HepG2 (cell line): Measurements from ENCODE around the gene UBAP2. TPM values are rescaled to one million over a fixed set of nuclear protein-coding genes. Genes with fewer than 3 reads are reported as not detected.

ENCODE experiments used
- BCL6 ChIP-seq: IDR thresholded peaks from 2 replicates; pipeline ENCODE4 v1.6.1; 2016; ENCODE audit warnings: missing genetic modification reagents, missing compliant biosample characterization
- EED ChIP-seq: sonication (generic); formaldehyde crosslinking; IDR thresholded peaks from 2 replicates; pipeline ENCODE4 v1.5.0; 2020; ENCODE audit warnings: mild to moderate bottlenecking, missing genetic modification reagents
- FOXP1 ChIP-seq, 2 experiments: fragments of 450-650 bp in 1 of 2; IDR thresholded peaks; 2 replicates each; pipeline ENCODE4 v1.6.1; 2017 to 2018; ENCODE audit warnings: antibody characterized with exemption in 1 of 2
- GABPA ChIP-seq, 2 experiments: IDR thresholded peaks; 2 replicates each; pipeline ENCODE4 v1.6.1; 2011 to 2016; ENCODE audit warnings: low read depth in 2 of 2, low read length in 1 of 2, missing biosample characterization in 1 of 2, missing genetic modification characterization in 1 of 2
- KLF12 ChIP-seq: sonication (generic); formaldehyde crosslinking; IDR thresholded peaks from 2 replicates; pipeline ENCODE4 v1.4.0; 2020; ENCODE audit warnings: missing genetic modification reagents, borderline replicate concordance
- MLLT10 ChIP-seq: sonication (generic); formaldehyde crosslinking; IDR thresholded peaks from 2 replicates; pipeline ENCODE4 v1.4.0; 2020; ENCODE audit warnings: missing genetic modification reagents
- NFYC ChIP-seq: IDR thresholded peaks from 2 replicates; pipeline ENCODE4 v1.6.1; 2016; ENCODE audit warnings: missing genetic modification reagents, missing compliant biosample characterization
- PAX8 ChIP-seq: sonication (generic); formaldehyde crosslinking; IDR thresholded peaks from 2 replicates; pipeline ENCODE4 v1.8.0; 2022; ENCODE audit warnings: mild to moderate bottlenecking, missing genetic modification reagents, borderline replicate concordance
- SNAPC5 ChIP-seq: sonication (generic); formaldehyde crosslinking; IDR thresholded peaks from 2 replicates; pipeline ENCODE4 v1.8.1; 2023; ENCODE audit warnings: mild to moderate bottlenecking, missing genetic modification reagents, borderline replicate concordance
- TCF7 ChIP-seq: sonication (generic); IDR thresholded peaks from 2 replicates; pipeline ENCODE4 v1.6.1; 2016; ENCODE audit warnings: antibody characterized with exemption, low read depth
- ZNF205 ChIP-seq: IDR thresholded peaks from 2 replicates; pipeline ENCODE4 v1.6.1; 2018; ENCODE audit warnings: missing biosample characterization, missing genetic modification reagents
- ZNF24 ChIP-seq: fragments of 450-650 bp; IDR thresholded peaks from 2 replicates; pipeline ENCODE4 v1.6.1; 2017; ENCODE audit warnings: antibody characterized with exemption, mild to moderate bottlenecking
- ZNF550 ChIP-seq: sonication (generic); formaldehyde crosslinking; IDR thresholded peaks from 2 replicates; pipeline ENCODE4 v1.4.0; 2020; ENCODE audit warnings: mild to moderate bottlenecking, missing genetic modification reagents, borderline replicate concordance
- ZNF569 ChIP-seq: sonication (generic); formaldehyde crosslinking; IDR thresholded peaks from 2 replicates; pipeline ENCODE4 v1.5.0; 2020; ENCODE audit warnings: mild to moderate bottlenecking, missing genetic modification reagents, moderate library complexity, borderline replicate concordance
- ZNF691 ChIP-seq: sonication (generic); formaldehyde crosslinking; IDR thresholded peaks from 2 replicates; pipeline ENCODE4 v1.4.0; 2020; ENCODE audit warnings: missing genetic modification reagents, low read depth, mild to moderate bottlenecking, borderline replicate concordance
- ZNF891 ChIP-seq: sonication (generic); formaldehyde crosslinking; IDR thresholded peaks from 2 replicates; pipeline ENCODE4 v1.5.0; 2020; ENCODE audit warnings: mild to moderate bottlenecking, missing genetic modification reagents
- polyA plus RNA-seq, 8 experiments: library from polyadenylated mRNA; depleted of rRNA in 3 of 8; stranded (reverse) in 7 of 8; unstranded in 1 of 8; fragments of >200 nt; fragmentation: Illumina TruSeq in 4 of 8; extraction: Trizol in 4 of 8; gene quantifications; 2 replicates each; pipeline versions ENCODE4 v1.2.1 to v1.2.3, GENCODE V29; 2011 to 2016; ENCODE audit warnings: low read depth in 4 of 8, missing spikeins in 1 of 8, mixed read lengths in 1 of 8; ENCODE audit not compliant: insufficient read depth in 1 of 8
- total RNA-seq, 5 experiments: library from RNA; depleted of rRNA; stranded (reverse); fragments of >200 nt; fragmentation: Illumina TruSeq; extraction: Trizol; gene quantifications; 2 replicates each; pipeline ENCODE4 v1.2.3, GENCODE V29; 2016; ENCODE audit warnings: low read depth in 1 of 5
- TF ChIP-seq, protein P1 (sequence below): conservative IDR thresholded peaks from 2 replicates; pipeline ENCODE4 v1.6.1; 2018; ENCODE audit warnings: missing genetic modification reagents
- TF ChIP-seq, protein P2 (sequence below): sonication (generic); formaldehyde crosslinking; IDR thresholded peaks from 2 replicates; pipeline ENCODE4 v1.4.0; 2020; ENCODE audit warnings: missing genetic modification reagents
- TF ChIP-seq, protein P3 (sequence below): sonication (generic); formaldehyde crosslinking; IDR thresholded peaks from 2 replicates; pipeline ENCODE4 v1.9.0; 2021; ENCODE audit warnings: missing genetic modification reagents, borderline replicate concordance
- TF ChIP-seq, protein P4 (sequence below): sonication (generic); formaldehyde crosslinking; IDR thresholded peaks from 2 replicates; pipeline ENCODE4 v1.4.0; 2020; ENCODE audit warnings: low read depth, mild to moderate bottlenecking, missing genetic modification reagents

The UBAP2 gene
- total and polyA plus RNA-seq, 2 of the 13 experiments (the other 11 are each of a cell fraction or from before 2014, with no cell fraction given) = 19.0 to 22.0 TPM

GRCh38 chr9:34048727-34049629 is at the start of gene UBAP2 (continued):
- TF ChIP-seq, protein P1, sequence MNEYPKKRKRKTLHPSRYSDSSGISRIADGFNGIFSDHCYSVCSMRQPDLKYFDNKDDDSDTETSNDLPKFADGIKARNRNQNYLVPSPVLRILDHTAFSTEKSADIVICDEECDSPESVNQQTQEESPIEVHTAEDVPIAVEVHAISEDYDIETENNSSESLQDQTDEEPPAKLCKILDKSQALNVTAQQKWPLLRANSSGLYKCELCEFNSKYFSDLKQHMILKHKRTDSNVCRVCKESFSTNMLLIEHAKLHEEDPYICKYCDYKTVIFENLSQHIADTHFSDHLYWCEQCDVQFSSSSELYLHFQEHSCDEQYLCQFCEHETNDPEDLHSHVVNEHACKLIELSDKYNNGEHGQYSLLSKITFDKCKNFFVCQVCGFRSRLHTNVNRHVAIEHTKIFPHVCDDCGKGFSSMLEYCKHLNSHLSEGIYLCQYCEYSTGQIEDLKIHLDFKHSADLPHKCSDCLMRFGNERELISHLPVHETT = no peak
- TF ChIP-seq KLF12 (CRISPR knock-in tag) (peak; percentile 74; the same call in 1 of the 2 replicates), MLLT10 (no peak), NFYC (peak; percentile 87), ZNF550 (CRISPR knock-in tag) (no peak; the same call in 1 of the 2 replicates), TCF7 (no peak), SNAPC5 (peak; percentile 94; the same call in 1 of the 2 replicates), ZNF205 (CRISPR knock-in tag) (peak; percentile 61; the same call in 1 of the 2 replicates), ZNF691 (CRISPR knock-in tag) (peak; percentile 70), PAX8 (CRISPR knock-in tag) (no peak), ZNF569 (CRISPR knock-in tag) (0 out of 2 replicates have a peak, but pooled peaks have one; percentile 89), GABPA (IDR thresholded peaks at IDR 0.05; ENCODE audit: low read depth, low read length) (no peak), GABPA (CRISPR knock-in tag; IDR thresholded peaks at IDR 0.05; ENCODE audit: low read depth) (peak; percentile 78), FOXP1 (IDR thresholded peaks at IDR 0.05) (no peak), FOXP1 (CRISPR knock-in tag; IDR thresholded peaks at IDR 0.05) (no peak), BCL6 (CRISPR knock-in tag) (0 out of 2 replicates have a peak, but pooled peaks have one; percentile 31), ZNF891 (peak; percentile 69; the same call in 1 of the 2 replicates), ZNF24 (no peak), EED (CRISPR knock-in tag) (peak; percentile 60)
- TF ChIP-seq, protein P2, sequence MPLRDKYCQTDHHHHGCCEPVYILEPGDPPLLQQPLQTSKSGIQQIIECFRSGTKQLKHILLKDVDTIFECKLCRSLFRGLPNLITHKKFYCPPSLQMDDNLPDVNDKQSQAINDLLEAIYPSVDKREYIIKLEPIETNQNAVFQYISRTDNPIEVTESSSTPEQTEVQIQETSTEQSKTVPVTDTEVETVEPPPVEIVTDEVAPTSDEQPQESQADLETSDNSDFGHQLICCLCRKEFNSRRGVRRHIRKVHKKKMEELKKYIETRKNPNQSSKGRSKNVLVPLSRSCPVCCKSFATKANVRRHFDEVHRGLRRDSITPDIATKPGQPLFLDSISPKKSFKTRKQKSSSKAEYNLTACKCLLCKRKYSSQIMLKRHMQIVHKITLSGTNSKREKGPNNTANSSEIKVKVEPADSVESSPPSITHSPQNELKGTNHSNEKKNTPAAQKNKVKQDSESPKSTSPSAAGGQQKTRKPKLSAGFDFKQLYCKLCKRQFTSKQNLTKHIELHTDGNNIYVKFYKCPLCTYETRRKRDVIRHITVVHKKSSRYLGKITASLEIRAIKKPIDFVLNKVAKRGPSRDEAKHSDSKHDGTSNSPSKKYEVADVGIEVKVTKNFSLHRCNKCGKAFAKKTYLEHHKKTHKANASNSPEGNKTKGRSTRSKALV (CRISPR knock-in tag) = no peak; the same call in 1 of the 2 replicates
- TF ChIP-seq, protein P3, sequence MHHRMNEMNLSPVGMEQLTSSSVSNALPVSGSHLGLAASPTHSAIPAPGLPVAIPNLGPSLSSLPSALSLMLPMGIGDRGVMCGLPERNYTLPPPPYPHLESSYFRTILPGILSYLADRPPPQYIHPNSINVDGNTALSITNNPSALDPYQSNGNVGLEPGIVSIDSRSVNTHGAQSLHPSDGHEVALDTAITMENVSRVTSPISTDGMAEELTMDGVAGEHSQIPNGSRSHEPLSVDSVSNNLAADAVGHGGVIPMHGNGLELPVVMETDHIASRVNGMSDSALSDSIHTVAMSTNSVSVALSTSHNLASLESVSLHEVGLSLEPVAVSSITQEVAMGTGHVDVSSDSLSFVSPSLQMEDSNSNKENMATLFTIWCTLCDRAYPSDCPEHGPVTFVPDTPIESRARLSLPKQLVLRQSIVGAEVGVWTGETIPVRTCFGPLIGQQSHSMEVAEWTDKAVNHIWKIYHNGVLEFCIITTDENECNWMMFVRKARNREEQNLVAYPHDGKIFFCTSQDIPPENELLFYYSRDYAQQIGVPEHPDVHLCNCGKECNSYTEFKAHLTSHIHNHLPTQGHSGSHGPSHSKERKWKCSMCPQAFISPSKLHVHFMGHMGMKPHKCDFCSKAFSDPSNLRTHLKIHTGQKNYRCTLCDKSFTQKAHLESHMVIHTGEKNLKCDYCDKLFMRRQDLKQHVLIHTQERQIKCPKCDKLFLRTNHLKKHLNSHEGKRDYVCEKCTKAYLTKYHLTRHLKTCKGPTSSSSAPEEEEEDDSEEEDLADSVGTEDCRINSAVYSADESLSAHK (CRISPR knock-in tag) = no peak
- TF ChIP-seq, protein P4, sequence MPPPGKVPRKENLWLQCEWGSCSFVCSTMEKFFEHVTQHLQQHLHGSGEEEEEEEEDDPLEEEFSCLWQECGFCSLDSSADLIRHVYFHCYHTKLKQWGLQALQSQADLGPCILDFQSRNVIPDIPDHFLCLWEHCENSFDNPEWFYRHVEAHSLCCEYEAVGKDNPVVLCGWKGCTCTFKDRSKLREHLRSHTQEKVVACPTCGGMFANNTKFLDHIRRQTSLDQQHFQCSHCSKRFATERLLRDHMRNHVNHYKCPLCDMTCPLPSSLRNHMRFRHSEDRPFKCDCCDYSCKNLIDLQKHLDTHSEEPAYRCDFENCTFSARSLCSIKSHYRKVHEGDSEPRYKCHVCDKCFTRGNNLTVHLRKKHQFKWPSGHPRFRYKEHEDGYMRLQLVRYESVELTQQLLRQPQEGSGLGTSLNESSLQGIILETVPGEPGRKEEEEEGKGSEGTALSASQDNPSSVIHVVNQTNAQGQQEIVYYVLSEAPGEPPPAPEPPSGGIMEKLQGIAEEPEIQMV (CRISPR knock-in tag) = peak; percentile 83; the same call in 1 of the 2 replicates
